HL-60 (cell line): ENCODE results near the gene PLCD4.
A peak's percentile ranks its signal among the peaks of the same experiment; 100 is the strongest.

Source experiments
- DNase-seq, 2 experiments: peaks; one replicate each; pipeline ENCODE4 v3.0.0-alpha.2; 2010 to 2020; ENCODE audit warnings: low read depth in 1 of 2, low spot score in 1 of 2
- H3K27ac ChIP-seq: fragments of 250-450 bp; sonication (Bioruptor Pico); replicated peaks from 2 replicates; pipeline ENCODE4 v1.5.1; 2020; ENCODE audit warnings: mild to moderate bottlenecking, moderate library complexity
- H3K27me3 ChIP-seq: fragments of 250-450 bp; sonication (Bioruptor Pico); 2 replicates; pipeline ENCODE4 v1.5.1; 2021; ENCODE audit warnings: mild to moderate bottlenecking, moderate library complexity; ENCODE audit not compliant: insufficient read depth, poor library complexity, severe bottlenecking
- H3K4me3 ChIP-seq: replicated peaks from 2 replicates; pipeline ENCODE4 v1.5.1; 2011; ENCODE audit warnings: mild to moderate bottlenecking, control low read depth, low read length; ENCODE audit not compliant: insufficient read depth
- GABPA ChIP-seq: IDR thresholded peaks from 2 replicates; pipeline ENCODE4 v1.6.1; 2012; ENCODE audit warnings: low read depth
- POLR2AphosphoS5 ChIP-seq: IDR thresholded peaks from 2 replicates; pipeline ENCODE4 v1.6.1; 2012; ENCODE audit warnings: low read depth
- SPI1 ChIP-seq: IDR thresholded peaks from 2 replicates; pipeline ENCODE4 v1.6.1; 2012; ENCODE audit warnings: low read depth, mild to moderate bottlenecking, borderline replicate concordance
- TF ChIP-seq, protein P1 (sequence below): IDR thresholded peaks from one replicate; pipeline ENCODE4 v1.5.1; 2011; ENCODE audit warnings: low read length, control low read depth, inconsistent platforms; ENCODE audit not compliant: insufficient read depth
- TF ChIP-seq, protein P2 (sequence below): IDR thresholded peaks from 2 replicates; pipeline ENCODE4 v1.6.1; 2012; ENCODE audit warnings: low read depth; ENCODE audit not compliant: insufficient replicate concordance

The PLCD4 gene

DNA sequence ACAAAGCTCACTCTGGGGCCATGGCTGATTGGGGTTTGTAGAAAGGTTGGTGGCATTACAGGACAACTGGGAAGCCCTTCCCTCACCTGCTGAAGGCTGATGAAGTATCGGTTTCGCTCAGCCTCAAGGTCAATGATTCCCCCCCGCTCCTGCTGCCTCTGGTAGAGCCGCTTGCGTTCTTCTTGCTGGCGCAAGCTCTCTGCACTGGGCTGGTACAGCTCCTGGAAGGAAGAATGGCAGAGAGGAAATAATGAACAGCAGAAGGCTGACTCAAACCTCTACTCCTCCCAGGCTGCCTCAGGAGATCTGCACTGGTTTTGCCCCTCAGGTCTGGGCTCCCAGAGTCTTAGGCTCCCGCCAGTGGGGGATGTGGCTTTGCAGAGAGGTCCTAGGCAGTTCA, 57.0 kb downstream of the PLCD4 start:
- no peak for DNase-seq
- no peak overlapping the region for H3K27ac ChIP-seq
- TF ChIP-seq, protein P1, sequence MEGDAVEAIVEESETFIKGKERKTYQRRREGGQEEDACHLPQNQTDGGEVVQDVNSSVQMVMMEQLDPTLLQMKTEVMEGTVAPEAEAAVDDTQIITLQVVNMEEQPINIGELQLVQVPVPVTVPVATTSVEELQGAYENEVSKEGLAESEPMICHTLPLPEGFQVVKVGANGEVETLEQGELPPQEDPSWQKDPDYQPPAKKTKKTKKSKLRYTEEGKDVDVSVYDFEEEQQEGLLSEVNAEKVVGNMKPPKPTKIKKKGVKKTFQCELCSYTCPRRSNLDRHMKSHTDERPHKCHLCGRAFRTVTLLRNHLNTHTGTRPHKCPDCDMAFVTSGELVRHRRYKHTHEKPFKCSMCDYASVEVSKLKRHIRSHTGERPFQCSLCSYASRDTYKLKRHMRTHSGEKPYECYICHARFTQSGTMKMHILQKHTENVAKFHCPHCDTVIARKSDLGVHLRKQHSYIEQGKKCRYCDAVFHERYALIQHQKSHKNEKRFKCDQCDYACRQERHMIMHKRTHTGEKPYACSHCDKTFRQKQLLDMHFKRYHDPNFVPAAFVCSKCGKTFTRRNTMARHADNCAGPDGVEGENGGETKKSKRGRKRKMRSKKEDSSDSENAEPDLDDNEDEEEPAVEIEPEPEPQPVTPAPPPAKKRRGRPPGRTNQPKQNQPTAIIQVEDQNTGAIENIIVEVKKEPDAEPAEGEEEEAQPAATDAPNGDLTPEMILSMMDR, result no peak
- no peak for TF ChIP-seq SPI1
- TF ChIP-seq, protein P2, sequence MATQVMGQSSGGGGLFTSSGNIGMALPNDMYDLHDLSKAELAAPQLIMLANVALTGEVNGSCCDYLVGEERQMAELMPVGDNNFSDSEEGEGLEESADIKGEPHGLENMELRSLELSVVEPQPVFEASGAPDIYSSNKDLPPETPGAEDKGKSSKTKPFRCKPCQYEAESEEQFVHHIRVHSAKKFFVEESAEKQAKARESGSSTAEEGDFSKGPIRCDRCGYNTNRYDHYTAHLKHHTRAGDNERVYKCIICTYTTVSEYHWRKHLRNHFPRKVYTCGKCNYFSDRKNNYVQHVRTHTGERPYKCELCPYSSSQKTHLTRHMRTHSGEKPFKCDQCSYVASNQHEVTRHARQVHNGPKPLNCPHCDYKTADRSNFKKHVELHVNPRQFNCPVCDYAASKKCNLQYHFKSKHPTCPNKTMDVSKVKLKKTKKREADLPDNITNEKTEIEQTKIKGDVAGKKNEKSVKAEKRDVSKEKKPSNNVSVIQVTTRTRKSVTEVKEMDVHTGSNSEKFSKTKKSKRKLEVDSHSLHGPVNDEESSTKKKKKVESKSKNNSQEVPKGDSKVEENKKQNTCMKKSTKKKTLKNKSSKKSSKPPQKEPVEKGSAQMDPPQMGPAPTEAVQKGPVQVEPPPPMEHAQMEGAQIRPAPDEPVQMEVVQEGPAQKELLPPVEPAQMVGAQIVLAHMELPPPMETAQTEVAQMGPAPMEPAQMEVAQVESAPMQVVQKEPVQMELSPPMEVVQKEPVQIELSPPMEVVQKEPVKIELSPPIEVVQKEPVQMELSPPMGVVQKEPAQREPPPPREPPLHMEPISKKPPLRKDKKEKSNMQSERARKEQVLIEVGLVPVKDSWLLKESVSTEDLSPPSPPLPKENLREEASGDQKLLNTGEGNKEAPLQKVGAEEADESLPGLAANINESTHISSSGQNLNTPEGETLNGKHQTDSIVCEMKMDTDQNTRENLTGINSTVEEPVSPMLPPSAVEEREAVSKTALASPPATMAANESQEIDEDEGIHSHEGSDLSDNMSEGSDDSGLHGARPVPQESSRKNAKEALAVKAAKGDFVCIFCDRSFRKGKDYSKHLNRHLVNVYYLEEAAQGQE, result no peak
- no peak for TF ChIP-seq GABPA

DNA sequence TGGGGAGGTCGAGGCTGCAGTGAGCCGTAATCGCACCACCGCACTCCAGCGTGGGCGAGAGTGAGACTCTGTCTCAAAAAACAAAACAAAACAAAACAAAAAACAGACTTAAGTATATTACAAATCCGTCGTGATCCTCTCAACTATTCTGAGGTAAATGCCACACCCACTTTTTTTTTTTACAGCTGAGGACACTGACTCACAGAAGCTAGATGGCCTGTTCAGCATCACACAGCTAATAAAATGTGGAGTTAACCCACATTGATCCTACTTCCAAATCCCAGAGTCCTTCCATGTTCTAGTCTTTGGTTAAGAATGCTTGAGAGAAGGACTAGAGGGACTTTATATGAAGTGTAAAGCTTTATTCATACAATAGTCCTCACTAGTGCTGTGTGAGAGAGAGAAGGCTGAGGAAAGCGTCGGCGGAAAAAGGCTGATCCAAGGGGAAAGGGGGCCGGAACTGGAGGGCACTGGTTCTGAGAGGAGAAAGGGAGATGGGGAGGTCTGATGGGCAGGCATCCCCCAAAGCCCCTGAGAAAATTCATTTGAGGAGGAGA, 63.5 kb downstream of the PLCD4 start:
- DNase-seq, result no peak
- Histone ChIP-seq H3K27me3 (no peaks in the 10 kb centered on the region), H3K27ac (peak overlapping the region; percentile 71), H3K4me3 (peak overlapping the region; percentile 100)
- TF ChIP-seq GABPA (no peak), SPI1 (no peak)

More for the DNA sequence above, 57.0 kb downstream of the PLCD4 start:
- Histone ChIP-seq H3K4me3 (no peak overlapping the region), H3K27me3 (no peaks in the 10 kb centered on the region)

DNA sequence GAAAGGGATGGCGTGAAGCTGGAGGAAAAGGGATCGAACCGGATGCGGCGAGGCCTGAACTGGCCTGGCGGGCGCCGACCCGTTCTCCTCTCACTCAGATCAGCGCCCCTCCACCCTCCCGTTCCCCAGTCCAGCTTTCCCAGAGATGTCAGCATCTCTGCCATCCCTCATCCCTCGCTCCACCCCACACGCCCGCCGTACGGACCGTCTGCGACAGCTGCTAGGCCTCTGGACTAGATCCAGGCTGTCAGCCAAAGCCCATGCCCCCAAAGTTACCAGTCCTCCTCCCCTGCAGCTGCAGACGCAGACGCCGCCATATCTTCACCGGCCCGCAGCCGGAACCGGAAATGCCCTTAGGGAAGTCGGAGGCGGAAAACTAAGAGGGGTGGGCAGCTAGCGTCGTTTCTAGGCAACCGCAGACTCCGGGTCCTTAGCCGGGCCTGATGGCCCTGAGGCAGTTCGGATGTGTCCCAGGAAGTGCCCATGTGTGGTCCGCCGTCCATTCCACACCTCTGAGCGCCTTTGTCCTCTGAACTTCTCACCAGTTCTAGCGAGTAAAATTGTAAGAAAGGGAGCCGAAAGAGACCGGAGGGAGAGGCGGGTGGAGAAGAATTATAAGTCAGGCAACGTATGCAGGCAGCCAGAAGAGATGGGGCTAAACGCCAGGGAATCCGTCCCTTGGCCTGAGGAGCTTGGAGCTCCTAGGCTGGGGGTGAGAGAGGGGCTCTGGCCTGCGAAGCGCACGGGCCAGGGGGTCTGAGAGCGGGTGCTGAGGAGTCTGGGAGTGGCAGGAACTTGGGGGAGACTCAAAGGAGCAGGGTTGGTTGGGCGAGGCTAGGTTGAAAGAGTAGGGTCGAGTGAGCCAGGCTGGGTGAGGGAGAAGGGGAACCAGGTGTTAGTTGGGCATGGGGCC, 64.2 kb downstream of the PLCD4 start, which contains the start of the genes RNF25 and STK36:
Gene RNF25, minus strand, starts transcription at position 349 of the 913 bp plus-strand sequence. Its CDS starts 32 bp downstream, at position 317.
Gene STK36, plus strand, starts transcription at position 433 of the 913 bp plus-strand sequence. CDS start 744 bp downstream, outside the sequence.
- Histone ChIP-seq H3K27me3 (no peaks in the 10 kb centered on the region), H3K4me3 (peak within 1 kb of the TSS; percentile 100), H3K27ac (peak within 1 kb of the TSS; percentile 71)
- peak; percentile 63 to 82 for DNase-seq
- TF ChIP-seq, protein P1, result no peak
- TF ChIP-seq POLR2AphosphoS5 (peak; percentile 70; the same call in 1 of the 2 replicates), GABPA (peak; percentile 97), SPI1 (peak; percentile 47; the same call in 1 of the 2 replicates)
- TF ChIP-seq, protein P2, result no peak

DNA sequence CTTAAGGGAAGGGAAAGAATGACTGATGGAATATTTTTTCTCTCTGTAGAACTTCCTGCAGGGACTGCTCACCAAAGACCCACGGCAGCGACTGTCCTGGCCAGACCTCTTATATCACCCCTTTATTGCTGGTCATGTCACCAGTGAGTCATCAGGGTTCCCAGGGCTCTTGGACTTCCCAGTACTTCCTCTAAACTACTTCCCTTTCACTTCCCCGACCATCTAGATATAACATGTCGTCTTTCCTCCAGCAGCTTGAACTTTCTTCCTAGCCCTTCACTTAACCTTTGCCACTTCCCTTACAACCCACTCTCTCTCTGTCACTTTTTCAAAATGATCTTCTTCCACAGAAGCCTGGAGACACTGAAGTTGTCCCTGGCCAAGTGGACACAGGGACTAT, 71.4 kb downstream of the PLCD4 start:
- Histone ChIP-seq H3K4me3 (no peak overlapping the region), H3K27me3 (no peaks in the 10 kb centered on the region), H3K27ac (no peak overlapping the region)
- TF ChIP-seq POLR2AphosphoS5 (no peak), GABPA (no peak), SPI1 (no peak)
- TF ChIP-seq, protein P2, result no peak
- TF ChIP-seq, protein P1, result no peak
- peak; percentile 61 to 63 for DNase-seq
